HepG2 (cell line): ENCODE measurements around the gene MRPS10.

Experiments
- CEBPB ChIP-seq: IDR thresholded peaks from 2 replicates; pipeline ENCODE4 v1.6.1; 2011; ENCODE audit warnings: low read depth, low read length, improper control_type of control experiment, borderline replicate concordance
- HES4 ChIP-seq: sonication (generic); formaldehyde crosslinking; IDR thresholded peaks from 2 replicates; pipeline ENCODE4 v1.9.0; 2021; ENCODE audit warnings: mild to moderate bottlenecking, missing genetic modification reagents, borderline replicate concordance
- NFIC ChIP-seq: IDR thresholded peaks from 2 replicates; pipeline ENCODE4 v1.6.1; 2012; ENCODE audit warnings: mild to moderate bottlenecking, low read length, inconsistent platforms
- RAD21 ChIP-seq: fragments of 450-650 bp; formaldehyde crosslinking; IDR thresholded peaks from 2 replicates; pipeline ENCODE4 v1.5.0; 2020; ENCODE audit warnings: mild to moderate bottlenecking
- SOX6 ChIP-seq, 2 experiments: fragments of 450-650 bp in 1 of 2; sonication (generic) in 1 of 2; formaldehyde crosslinking in 1 of 2; IDR thresholded peaks; 2 replicates each; pipeline versions ENCODE4 v1.4.0 to v1.6.1; 2017 to 2020; ENCODE audit warnings: antibody characterized with exemption in 1 of 2, mild to moderate bottlenecking in 1 of 2, missing genetic modification reagents in 1 of 2
- SP1 ChIP-seq, 2 experiments: fragments of 450-650 bp in 1 of 2; sonication (generic) in 1 of 2; formaldehyde crosslinking in 1 of 2; IDR thresholded peaks; 2 replicates each; pipeline versions ENCODE4 v1.4.0 to v1.6.1; 2016 to 2020; ENCODE audit warnings: missing genetic modification reagents in 1 of 2
- ZNF557 ChIP-seq: sonication (generic); formaldehyde crosslinking; IDR thresholded peaks from 2 replicates; pipeline ENCODE4 v1.4.0; 2020; ENCODE audit warnings: missing genetic modification reagents
- TF ChIP-seq, protein P1 (sequence below): sonication (generic); formaldehyde crosslinking; IDR thresholded peaks from 2 replicates; pipeline ENCODE4 v1.5.0; 2020; ENCODE audit warnings: mild to moderate bottlenecking, missing genetic modification reagents, moderate library complexity

DNA sequence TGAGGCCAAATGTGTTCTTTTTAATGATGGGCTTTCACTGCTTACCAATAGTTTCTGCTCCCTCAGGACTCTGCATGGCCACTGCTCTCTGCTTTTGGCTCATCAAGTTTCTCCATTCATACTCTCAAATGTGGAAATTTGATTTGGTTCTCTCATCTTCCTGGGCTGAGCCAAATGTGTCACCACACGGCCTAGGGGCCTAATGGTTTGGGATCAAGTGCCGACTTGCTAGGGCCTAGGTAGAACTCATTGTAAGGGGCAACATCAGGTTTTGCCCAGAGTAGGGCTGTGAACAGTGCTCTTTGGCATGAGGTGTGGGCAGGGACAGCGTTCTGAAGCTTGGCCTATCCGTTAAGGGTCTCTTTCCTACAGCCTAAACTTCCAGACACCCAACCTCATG lies 3.9 kb upstream of the MRPS10 start:
- no peak for TF ChIP-seq CEBPB
- no peak for TF ChIP-seq SOX6 (IDR thresholded peaks at IDR 0.05)
- no peak for TF ChIP-seq SOX6 (CRISPR knock-in tag; IDR thresholded peaks at IDR 0.05)
- TF ChIP-seq, protein P1, sequence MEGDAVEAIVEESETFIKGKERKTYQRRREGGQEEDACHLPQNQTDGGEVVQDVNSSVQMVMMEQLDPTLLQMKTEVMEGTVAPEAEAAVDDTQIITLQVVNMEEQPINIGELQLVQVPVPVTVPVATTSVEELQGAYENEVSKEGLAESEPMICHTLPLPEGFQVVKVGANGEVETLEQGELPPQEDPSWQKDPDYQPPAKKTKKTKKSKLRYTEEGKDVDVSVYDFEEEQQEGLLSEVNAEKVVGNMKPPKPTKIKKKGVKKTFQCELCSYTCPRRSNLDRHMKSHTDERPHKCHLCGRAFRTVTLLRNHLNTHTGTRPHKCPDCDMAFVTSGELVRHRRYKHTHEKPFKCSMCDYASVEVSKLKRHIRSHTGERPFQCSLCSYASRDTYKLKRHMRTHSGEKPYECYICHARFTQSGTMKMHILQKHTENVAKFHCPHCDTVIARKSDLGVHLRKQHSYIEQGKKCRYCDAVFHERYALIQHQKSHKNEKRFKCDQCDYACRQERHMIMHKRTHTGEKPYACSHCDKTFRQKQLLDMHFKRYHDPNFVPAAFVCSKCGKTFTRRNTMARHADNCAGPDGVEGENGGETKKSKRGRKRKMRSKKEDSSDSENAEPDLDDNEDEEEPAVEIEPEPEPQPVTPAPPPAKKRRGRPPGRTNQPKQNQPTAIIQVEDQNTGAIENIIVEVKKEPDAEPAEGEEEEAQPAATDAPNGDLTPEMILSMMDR (CRISPR knock-in tag) = no peak
- no peak for TF ChIP-seq SP1 (IDR thresholded peaks at IDR 0.05)
- TF ChIP-seq SP1 (CRISPR knock-in tag; IDR thresholded peaks at IDR 0.05) = no peak
- no peak for TF ChIP-seq ZNF557
- no peak for TF ChIP-seq NFIC
- no peak for TF ChIP-seq HES4
- TF ChIP-seq RAD21 = no peak
